GM19467 (cell line): ENCODE results near the gene ZNF584.
A peak's percentile ranks its signal among the peaks of the same experiment; 100 is the strongest.
"Not testable (repeated sequence)": the region's sequence is repeated elsewhere in the genome, so short reads cannot be mapped to it uniquely, and the experiment has no call there.

Source experiments
- ATAC-seq: cut with Tn5 transposase; IDR thresholded peaks from one replicate; pipeline ENCODE4 v1.9.1; 2021; ENCODE audit warnings: mild to moderate bottlenecking, moderate library complexity; ENCODE audit not compliant: unreplicated experiment

The ZNF584 gene

GRCh38 chr19:58403920-58404478, 4.5 kb upstream of the ZNF584 start:
- ATAC-seq = not testable (repeated sequence)

DNA sequence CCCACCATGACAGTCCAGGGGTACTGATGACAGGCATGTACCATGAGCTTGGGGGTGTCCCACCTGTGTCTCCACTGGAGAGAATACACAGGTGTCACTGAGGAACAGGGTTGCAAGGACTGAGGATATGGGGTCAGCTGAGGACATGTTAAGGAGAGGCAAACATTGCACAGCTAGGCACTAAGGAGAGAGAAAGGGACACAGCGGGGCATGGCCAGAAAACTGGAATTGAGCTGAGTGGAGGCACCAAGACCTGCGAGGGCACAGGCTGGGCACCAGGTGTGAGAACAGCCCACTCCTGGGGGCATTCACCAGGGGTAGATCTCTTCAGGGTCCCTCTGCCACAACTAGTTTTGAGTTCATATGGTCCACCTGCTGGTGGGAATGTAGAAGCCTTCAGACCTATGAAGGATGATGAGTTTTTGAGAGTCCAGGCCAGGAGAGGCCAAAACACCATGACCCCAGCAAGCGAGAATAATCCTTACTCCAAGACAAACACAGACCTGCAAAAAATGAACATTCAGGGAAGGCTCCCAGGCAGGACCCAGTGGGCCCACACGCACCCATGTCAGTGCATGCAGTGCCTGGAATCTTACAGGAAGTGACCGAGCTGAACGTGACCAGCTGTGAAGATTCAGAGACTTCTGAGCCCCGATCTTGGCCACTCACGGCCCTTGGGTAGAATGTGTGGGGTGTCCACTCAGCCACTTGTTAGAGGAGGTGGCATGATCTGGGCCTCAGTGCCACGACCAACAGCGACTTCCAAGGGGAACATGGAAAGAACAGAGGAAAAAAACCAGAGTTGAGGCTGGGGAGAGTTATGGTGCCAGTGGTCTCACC, 1.4 kb upstream of the ZNF584 start:
- ATAC-seq = no peak

GRCh38 chr19:58407658-58408151, 744 bp upstream of the ZNF584 start:
- no peak for ATAC-seq

DNA sequence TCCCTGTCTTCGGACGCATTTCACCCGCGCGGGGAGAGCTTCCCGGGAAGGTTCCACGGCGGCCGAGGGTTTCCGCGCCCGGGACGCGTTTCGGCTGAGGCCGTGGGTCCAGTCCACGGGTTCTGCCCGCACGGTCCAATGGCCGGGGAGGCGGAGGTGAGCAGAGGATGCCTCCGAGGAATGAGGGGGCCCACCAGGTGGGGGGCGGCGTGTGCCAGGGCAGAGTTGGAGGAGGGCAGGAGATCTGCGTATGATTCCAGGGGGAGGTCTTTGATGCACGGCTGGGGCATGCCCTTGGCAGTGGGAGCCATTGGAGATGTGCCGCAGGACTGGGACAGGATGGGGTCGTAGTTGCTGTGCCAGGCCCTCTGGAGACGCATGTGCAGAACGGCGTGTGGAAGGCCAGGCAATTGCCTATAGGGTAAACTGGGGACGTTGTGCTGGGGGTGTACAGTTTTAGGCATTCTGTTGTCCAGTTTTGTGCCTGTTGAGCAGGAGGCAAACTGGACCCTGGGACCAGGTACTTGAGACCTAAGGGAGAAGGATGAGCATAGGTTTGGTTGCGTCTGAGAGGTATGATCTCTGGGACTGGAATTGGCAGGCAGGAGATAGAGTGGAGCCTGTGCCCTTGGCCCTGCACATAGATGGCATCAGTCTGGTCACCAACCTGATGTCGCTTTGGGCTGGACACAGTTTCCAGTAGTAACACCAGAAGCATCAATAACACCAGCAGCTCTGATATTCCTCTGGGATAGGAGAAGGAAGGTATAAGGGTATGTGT, 751 bp downstream of the ZNF584 start:
- no peak for ATAC-seq

DNA sequence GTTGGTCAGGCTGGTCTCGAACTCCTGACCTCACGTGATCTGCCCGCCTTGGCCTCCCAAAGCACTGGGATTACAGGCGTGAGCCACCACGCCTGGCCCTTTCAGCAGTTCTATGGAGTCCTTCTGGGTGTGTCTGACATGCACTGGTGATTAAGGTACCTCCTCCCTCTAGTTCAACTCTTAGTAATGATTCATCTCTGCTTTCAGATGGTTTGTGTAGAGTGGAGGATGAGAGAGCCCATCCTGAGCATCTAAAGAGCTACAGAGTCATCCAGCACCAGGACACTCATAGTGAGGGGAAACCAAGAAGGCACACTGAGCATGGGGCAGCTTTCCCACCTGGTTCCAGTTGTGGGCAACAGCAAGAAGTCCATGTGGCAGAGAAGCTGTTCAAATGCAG, 8.2 kb downstream of the ZNF584 start:
- no peak for ATAC-seq

DNA sequence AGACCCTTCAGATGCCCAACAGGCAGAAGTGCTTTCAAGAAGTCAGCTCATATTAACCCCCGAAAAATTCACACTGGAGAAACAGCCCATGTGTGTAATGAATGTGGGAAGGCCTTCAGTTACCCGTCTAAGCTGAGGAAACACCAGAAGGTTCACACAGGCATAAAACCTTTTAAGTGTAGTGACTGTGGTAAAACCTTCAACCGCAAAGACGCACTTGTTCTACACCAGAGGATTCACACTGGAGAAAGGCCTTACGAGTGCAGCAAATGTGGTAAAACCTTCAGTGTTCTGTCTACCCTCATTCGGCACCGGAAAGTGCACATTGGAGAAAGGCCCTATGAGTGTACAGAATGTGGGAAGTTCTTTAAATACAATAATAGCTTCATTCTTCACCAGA, 8.6 kb downstream of the ZNF584 start:
- ATAC-seq = no peak

DNA sequence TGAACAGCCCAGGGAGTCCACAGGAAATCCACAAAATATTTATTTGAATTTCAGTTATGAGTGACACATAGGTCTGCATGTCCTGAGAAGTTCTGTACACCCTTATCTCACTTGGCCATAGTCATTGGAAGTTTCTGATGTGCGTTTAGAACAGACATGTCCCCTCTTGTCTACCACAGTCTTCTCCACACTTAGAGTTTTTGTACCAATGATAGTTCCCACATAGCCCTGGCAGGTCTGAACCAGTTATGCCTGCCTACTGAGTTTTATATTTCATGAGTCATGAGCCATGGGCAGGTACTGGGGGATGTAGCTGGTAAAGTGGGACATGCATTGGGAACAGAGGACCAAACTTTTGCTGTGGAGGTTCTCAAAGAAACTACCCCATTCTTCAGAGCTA, 20.2 kb downstream of the ZNF584 start:
- ATAC-seq = no peak

DNA sequence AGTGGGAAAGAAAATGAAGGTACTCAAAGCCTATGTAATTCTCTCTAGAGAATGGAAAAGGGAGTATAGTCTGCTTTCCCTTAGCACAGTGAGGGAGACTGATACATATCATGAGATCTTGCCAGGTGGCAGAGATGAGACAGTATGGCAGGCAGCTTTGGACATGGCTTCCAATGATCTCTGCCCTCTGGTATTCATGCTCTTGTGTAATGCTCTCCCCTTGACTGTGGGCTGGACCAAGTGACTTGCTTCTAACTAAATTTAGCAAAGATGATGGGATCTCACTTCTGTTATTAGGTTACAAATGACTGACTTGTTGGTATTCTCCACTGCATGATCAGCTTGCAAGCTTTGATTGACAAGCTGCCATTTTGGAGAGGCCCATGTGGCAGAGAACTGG, 21.3 kb downstream of the ZNF584 start:
- no peak for ATAC-seq

- no peak for ATAC-seq
These were observed 25.8 kb downstream of the ZNF584 start for GRCh38 chr19:58434217-58434616.

GRCh38 chr19:58439576-58440554, 31.4 kb downstream of the ZNF584 start, which contains the start of gene ZNF132:
Gene ZNF132, minus strand, starts transcription at chr19:58440153. Its CDS starts 332 bp downstream, at chr19:58439821.
- ATAC-seq = peak; percentile 91

- ATAC-seq = no peak
These were observed 32.1 kb downstream of the ZNF584 start for GRCh38 chr19:58440556-58440955.

DNA sequence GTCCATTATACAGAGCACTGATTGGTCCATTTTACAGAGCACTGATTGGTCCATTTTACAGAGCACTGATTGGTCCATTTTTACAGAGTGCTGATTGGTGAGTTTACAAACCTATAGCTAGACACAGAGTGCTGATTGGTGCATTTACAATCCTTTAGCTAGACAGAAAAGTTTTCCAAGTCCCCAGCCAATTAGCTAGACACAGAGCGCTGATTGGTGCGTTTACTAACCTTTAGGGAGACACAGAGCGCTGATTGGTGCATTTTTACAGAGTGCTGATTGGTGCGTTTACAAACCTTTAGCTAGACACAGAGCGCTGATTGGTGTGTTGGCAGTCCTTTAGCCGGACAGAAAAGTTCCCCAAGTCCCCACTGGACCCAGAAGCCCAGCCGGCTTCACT, 34.5 kb downstream of the ZNF584 start:
- not testable (repeated sequence) for ATAC-seq

DNA sequence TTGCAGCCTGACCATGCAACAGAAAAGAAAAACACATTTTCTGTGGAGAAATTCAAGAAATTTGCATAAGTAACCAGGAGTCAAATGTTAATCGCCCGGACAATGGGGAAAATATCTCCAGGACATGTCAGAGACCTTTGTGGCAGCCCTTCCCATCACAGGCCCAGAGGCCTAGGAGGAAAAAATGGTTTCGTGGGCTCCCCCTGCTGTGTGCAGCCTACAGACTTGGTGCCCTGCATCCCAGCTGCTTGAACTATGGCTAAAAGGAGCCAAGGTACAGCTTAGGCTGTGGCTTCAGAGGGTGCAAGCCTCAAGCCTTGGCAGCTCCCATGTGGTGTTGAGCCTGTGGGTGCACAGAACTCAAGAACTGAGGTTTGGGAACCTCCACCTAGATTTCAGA, 40.4 kb downstream of the ZNF584 start:
- ATAC-seq = not testable (repeated sequence)

DNA sequence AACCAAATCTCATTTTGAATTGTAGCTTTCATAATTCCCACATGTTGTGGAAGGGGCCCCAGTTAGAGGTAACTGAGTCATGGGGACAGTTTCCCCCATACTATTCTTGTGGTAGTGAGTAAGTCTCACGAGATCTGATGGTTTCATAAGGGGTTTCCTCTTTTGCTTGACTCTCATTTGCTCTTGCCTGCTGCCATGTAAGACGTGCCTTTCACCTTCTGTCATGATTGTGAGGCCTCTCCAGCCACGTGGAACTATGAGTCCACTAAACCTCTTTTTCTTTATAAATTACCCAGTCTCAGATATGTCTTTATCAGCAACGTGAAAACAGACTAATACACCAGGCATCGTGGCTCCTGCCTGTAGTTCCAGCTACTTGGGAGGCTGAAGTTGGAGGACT, 41.5 kb downstream of the ZNF584 start:
- not testable (repeated sequence) for ATAC-seq

GRCh38 chr19:58450856-58451357, 42.5 kb downstream of the ZNF584 start:
- ATAC-seq = no peak

- peak; percentile 90 for ATAC-seq
These were observed 43.1 kb downstream of the ZNF584 start, which contains the start of gene ZNF324B for GRCh38 chr19:58451358-58452101. Gene ZNF324B, plus strand, starts transcription at chr19:58451622. Its CDS starts 2,080 bp downstream, at chr19:58453702.

DNA sequence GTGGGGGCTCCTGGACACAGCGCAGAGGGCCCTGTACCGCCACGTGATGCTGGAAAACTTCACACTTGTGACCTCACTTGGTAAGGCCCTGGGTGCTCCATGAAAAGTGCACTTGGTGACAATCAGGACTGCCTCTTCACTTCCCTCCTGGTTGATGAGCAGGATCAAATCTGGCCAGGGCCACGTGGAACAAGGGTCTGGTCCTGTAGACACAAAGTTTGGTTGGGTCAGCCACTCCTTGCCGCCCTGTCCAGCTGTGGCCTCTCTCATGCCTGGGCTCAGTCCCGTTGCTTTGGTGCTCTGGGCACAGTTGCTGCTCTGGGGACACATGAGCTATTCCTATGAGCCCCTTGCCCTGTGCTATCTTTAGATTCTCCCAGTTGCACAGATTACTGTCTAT, 45.3 kb downstream of the ZNF584 start:
- ATAC-seq = no peak

GRCh38 chr19:58455306-58455705, 46.9 kb downstream of the ZNF584 start:
- ATAC-seq = no peak

DNA sequence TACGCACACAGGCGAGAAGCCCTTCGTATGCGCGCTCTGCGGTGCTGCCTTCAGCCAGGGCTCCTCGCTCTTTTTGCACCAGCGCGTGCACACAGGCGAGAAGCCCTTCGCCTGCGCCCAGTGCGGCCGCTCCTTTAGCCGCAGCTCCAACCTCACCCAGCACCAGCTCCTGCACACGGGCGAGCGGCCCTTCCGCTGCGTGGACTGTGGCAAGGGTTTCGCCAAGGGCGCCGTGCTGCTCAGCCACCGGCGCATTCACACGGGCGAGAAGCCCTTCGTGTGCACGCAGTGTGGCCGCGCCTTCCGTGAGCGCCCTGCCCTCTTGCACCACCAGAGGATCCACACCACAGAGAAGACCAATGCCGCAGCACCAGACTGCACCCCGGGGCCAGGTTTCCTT, 47.7 kb downstream of the ZNF584 start:
- no peak for ATAC-seq
